ENCODE results near the gene AMPD1. TPM values are rescaled to one million over a fixed set of nuclear protein-coding genes. Genes with fewer than 3 reads are reported as not detected.

AMPD1 gene
- polyA plus RNA-seq, 1 experiment = not detected

DNA sequence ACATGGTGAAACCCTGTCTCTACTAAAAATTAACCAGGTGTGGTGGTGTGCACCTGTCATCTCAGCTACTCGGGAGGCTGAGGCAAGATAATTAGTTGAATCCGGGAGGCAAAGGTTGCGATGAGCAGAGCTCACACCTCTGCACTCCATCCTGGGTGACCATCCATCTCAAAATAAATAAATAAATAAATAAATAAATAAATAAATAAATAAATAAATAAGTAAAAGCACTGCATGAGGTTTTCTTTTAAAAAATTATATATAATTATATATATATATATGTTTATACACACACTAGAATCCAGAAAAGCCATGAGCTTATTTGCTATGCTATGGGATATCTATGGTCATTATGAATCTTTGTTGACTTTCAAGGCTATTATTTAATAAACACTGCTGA is 2.4 kb downstream of the AMPD1 start:
- Histone ChIP-seq H3K27ac (ENCODE audit: low read depth, low read length) (no peak overlapping the region), H3K27me3 (ENCODE audit: control insufficient read depth, insufficient read depth, low read length) (peaks cover 13% of the 10 kb centered on the region), H3K9me3 (ENCODE audit: control insufficient read depth, insufficient read depth, low read length) (no peaks in the 10 kb centered on the region), H3K4me3 (ENCODE audit: low read depth, low read length) (no peak overlapping the region)
- DNase-seq (ENCODE audit: low read depth, low spot score) = no peak
- no peak for TF ChIP-seq CTCF (IDR thresholded peaks at IDR 0.05; ENCODE audit: low read depth, low read length)
- ChIA-PET POLR2A (no interaction called here), CTCF (no interaction called here)

- Histone ChIP-seq H3K27me3 (ENCODE audit: control insufficient read depth, insufficient read depth, low read length) (peaks cover 13% of the 10 kb centered on the region), H3K4me3 (ENCODE audit: low read depth, low read length) (no peak overlapping the region), H3K9me3 (ENCODE audit: control insufficient read depth, insufficient read depth, low read length) (no peaks in the 10 kb centered on the region), H3K27ac (ENCODE audit: low read depth, low read length) (no peak overlapping the region)
- no peak for TF ChIP-seq CTCF (IDR thresholded peaks at IDR 0.05; ENCODE audit: low read depth, low read length)
- ChIA-PET CTCF (no interaction called here), POLR2A (no interaction called here)
- DNase-seq (ENCODE audit: low read depth, low spot score) = no peak
Observed at GRCh38 chr1:114691061-114691460, 4.3 kb downstream of the AMPD1 start.

DNA sequence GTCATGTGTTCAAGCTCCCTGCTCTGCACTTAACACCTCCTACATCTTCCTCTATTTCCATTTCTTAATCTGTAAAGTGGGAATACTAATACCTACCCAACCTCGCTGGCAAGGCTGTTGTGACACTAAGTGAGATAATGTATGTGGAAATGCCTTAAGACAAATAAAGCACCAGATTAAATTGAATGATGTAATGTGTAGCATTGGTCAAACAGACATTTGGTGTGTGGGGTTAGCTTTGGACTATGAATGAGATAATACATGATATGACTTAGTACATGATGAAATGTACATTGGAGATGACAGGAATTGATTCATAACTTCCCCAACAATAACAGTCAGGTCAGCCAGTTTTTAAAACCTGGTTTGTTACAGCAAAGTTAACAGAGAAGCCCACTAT is 5.2 kb downstream of the AMPD1 start:
- Histone ChIP-seq H3K4me3 (ENCODE audit: low read depth, low read length) (no peak overlapping the region), H3K9me3 (ENCODE audit: control insufficient read depth, insufficient read depth, low read length) (no peaks in the 10 kb centered on the region), H3K27me3 (ENCODE audit: control insufficient read depth, insufficient read depth, low read length) (peaks cover 15% of the 10 kb centered on the region), H3K27ac (ENCODE audit: low read depth, low read length) (no peak overlapping the region)
- POLR2A ChIA-PET = no interaction called here
- CTCF ChIA-PET = no interaction called here
- DNase-seq (ENCODE audit: low read depth, low spot score) = no peak
- no peak for TF ChIP-seq CTCF (IDR thresholded peaks at IDR 0.05; ENCODE audit: low read depth, low read length)

GRCh38 chr1:114688526-114688925 is 6.8 kb downstream of the AMPD1 start:
- DNase-seq (ENCODE audit: low read depth, low spot score) = no peak
- CTCF ChIA-PET = no interaction called here
- POLR2A ChIA-PET = no interaction called here
- H3K27ac ChIP-seq (ENCODE audit: low read depth, low read length) = no peak overlapping the region
- TF ChIP-seq CTCF (IDR thresholded peaks at IDR 0.05; ENCODE audit: low read depth, low read length) = no peak
- no peaks in the 10 kb centered on the region for H3K9me3 ChIP-seq (ENCODE audit: control insufficient read depth, insufficient read depth, low read length)
- H3K27me3 ChIP-seq (ENCODE audit: control insufficient read depth, insufficient read depth, low read length) = peaks cover 22% of the 10 kb centered on the region
- H3K4me3 ChIP-seq (ENCODE audit: low read depth, low read length) = no peak overlapping the region

DNA sequence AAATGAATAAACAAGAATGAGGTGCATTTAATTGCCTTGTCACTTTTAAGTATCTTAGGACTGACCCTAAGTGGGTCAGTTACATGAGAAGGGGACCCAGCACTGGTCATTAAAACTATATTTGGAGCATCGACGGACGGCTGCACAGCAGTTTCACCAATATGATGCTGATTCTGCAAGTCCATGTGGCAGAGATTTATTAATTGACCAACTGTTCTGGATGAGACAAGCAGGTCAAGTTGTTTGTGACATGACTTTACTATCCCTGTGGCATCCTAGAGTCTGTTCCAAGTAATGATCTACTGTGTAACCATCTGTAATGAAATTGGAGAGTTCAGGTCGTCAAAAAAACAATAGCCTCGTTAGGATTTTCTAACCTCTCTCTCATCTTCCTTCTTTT is 9.5 kb downstream of the AMPD1 start:
- H3K27me3 ChIP-seq (ENCODE audit: control insufficient read depth, insufficient read depth, low read length) = peaks cover 24% of the 10 kb centered on the region
- no peak for DNase-seq (ENCODE audit: low read depth, low spot score)
- H3K27ac ChIP-seq (ENCODE audit: low read depth, low read length) = no peak overlapping the region
- POLR2A ChIA-PET = no interaction called here
- CTCF ChIA-PET = no interaction called here
- no peak overlapping the region for H3K4me3 ChIP-seq (ENCODE audit: low read depth, low read length)
- no peaks in the 10 kb centered on the region for H3K9me3 ChIP-seq (ENCODE audit: control insufficient read depth, insufficient read depth, low read length)
- TF ChIP-seq CTCF (IDR thresholded peaks at IDR 0.05; ENCODE audit: low read depth, low read length) = no peak

Measured in AG04450 (cell line).